ENCODE results near the gene RANBP17.

RANBP17 gene

GRCh38 chr5:171120986-171121622 lies 259.3 kb downstream of the RANBP17 start:
- no peak overlapping the region for H3K27ac ChIP-seq
- TF ChIP-seq CTCF (IDR thresholded peaks at IDR 0.05): no peak
- H3K79me2 ChIP-seq: no peaks in the 10 kb centered on the region
- H3K4me3 ChIP-seq (ENCODE audit: low read depth, low read length): no peak overlapping the region
- H3K27me3 ChIP-seq (ENCODE audit: control insufficient read depth, insufficient read depth, low read length): no peaks in the 10 kb centered on the region
- no peak overlapping the region for H3K9ac ChIP-seq
- H3K36me3 ChIP-seq (ENCODE audit: control insufficient read depth, insufficient read depth, low read length): no peaks in the 10 kb centered on the region
- H3K4me2 ChIP-seq (ENCODE audit: low read length): no peak overlapping the region
- no peaks in the 10 kb centered on the region for H3K9me3 ChIP-seq (ENCODE audit: control insufficient read depth, low read length)
- H2AFZ ChIP-seq: no peak overlapping the region
- H3K4me1 ChIP-seq: no peaks in the 10 kb centered on the region

- Histone ChIP-seq H3K36me3 (ENCODE audit: control insufficient read depth, insufficient read depth, low read length) (no peaks in the 10 kb centered on the region), H3K4me1 (no peaks in the 10 kb centered on the region), H3K27me3 (ENCODE audit: control insufficient read depth, insufficient read depth, low read length) (no peaks in the 10 kb centered on the region), H3K4me3 (ENCODE audit: low read depth, low read length) (no peak overlapping the region), H3K9me3 (ENCODE audit: control insufficient read depth, low read length) (no peaks in the 10 kb centered on the region), H3K9ac (no peak overlapping the region), H3K27ac (no peak overlapping the region), H2AFZ (no peak overlapping the region), H3K4me2 (ENCODE audit: low read length) (no peak overlapping the region), H3K79me2 (no peaks in the 10 kb centered on the region)
- no peak for TF ChIP-seq CTCF (IDR thresholded peaks at IDR 0.05)
Observed at GRCh38 chr5:171121638-171122037, 259.8 kb downstream of the RANBP17 start.

DNA sequence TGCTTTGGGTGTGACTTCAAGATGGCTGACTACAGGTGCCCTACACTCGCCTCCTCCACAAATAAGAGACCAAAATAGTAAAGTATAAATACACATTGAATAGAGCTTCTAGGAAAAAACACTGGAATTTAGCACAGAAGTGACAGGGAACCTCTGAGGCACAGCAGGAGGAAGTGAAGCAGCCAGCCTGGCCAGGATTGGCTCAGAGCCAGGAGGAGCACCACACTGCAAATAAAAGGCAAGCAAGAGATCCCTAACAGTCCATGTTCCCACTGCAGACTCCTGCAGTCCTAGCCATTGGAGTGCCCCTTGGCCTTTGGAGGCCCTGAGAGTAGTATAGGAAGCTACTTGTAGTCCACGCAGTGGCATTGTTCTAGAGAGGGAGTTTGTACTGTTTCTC lies 260.6 kb downstream of the RANBP17 start:
- Histone ChIP-seq H3K4me2 (ENCODE audit: low read length) (no peak overlapping the region), H3K9ac (no peak overlapping the region), H3K79me2 (no peaks in the 10 kb centered on the region)

DNA sequence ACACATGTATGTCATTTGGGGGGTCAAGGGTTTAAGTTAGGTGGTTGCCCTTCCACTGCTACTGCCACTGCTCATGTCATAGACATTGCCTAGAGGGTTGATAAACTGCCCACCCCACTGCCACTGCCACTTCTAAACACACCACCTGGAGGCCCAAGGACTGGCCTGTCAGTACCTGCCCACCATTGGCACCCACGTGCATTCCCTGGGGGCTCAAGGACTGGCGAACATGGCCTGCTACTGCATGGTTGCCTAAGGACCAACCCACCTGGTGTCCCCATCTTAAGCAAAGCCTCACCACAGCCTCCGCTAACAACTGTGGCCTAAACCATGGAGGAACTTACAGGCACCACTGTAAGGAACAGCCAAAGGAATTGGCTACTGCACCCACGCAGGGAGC lies 261.6 kb downstream of the RANBP17 start:
- Histone ChIP-seq H3K36me3 (ENCODE audit: control insufficient read depth, insufficient read depth, low read length) (no peaks in the 10 kb centered on the region), H3K79me2 (no peaks in the 10 kb centered on the region), H3K4me2 (ENCODE audit: low read length) (no peak overlapping the region), H3K9ac (no peak overlapping the region), H3K4me1 (no peaks in the 10 kb centered on the region), H2AFZ (no peak overlapping the region), H3K27me3 (ENCODE audit: control insufficient read depth, insufficient read depth, low read length) (no peaks in the 10 kb centered on the region), H3K4me3 (ENCODE audit: low read depth, low read length) (no peak overlapping the region), H3K27ac (no peak overlapping the region), H3K9me3 (ENCODE audit: control insufficient read depth, low read length) (no peaks in the 10 kb centered on the region)
- no peak for TF ChIP-seq CTCF (IDR thresholded peaks at IDR 0.05)

More for the DNA sequence above, 260.6 kb downstream of the RANBP17 start:
- Histone ChIP-seq H3K9me3 (ENCODE audit: control insufficient read depth, low read length) (no peaks in the 10 kb centered on the region), H3K4me1 (no peaks in the 10 kb centered on the region), H3K36me3 (ENCODE audit: control insufficient read depth, insufficient read depth, low read length) (no peaks in the 10 kb centered on the region), H3K4me3 (ENCODE audit: low read depth, low read length) (no peak overlapping the region), H3K27ac (no peak overlapping the region), H3K27me3 (ENCODE audit: control insufficient read depth, insufficient read depth, low read length) (no peaks in the 10 kb centered on the region), H2AFZ (no peak overlapping the region)
- TF ChIP-seq CTCF (IDR thresholded peaks at IDR 0.05): no peak

GRCh38 chr5:171127314-171127713 lies 265.5 kb downstream of the RANBP17 start:
- H3K4me2 ChIP-seq (ENCODE audit: low read length): no peak overlapping the region
- H3K4me1 ChIP-seq: no peaks in the 10 kb centered on the region
- no peaks in the 10 kb centered on the region for H3K27me3 ChIP-seq (ENCODE audit: control insufficient read depth, insufficient read depth, low read length)
- no peaks in the 10 kb centered on the region for H3K9me3 ChIP-seq (ENCODE audit: control insufficient read depth, low read length)
- H3K79me2 ChIP-seq: no peaks in the 10 kb centered on the region
- TF ChIP-seq CTCF (IDR thresholded peaks at IDR 0.05): no peak
- H3K27ac ChIP-seq: no peak overlapping the region
- no peak overlapping the region for H2AFZ ChIP-seq
- no peak overlapping the region for H3K4me3 ChIP-seq (ENCODE audit: low read depth, low read length)
- H3K9ac ChIP-seq: no peak overlapping the region
- H3K36me3 ChIP-seq (ENCODE audit: control insufficient read depth, insufficient read depth, low read length): no peaks in the 10 kb centered on the region
